ENCODE data around the gene KASH5. TPM values are rescaled to one million over a fixed set of nuclear protein-coding genes. Genes with fewer than 3 reads are reported as not detected.
A peak's percentile ranks its signal among the peaks of the same experiment; 100 is the strongest.

Gene KASH5
- total and polyA plus RNA-seq, 2 of the 4 experiments (the other 2 are of a cell fraction): not detected

- H2BK5ac ChIP-seq (ENCODE audit: low read depth, low read length, poor library complexity, severe bottlenecking): no peak overlapping the region
- H3K56ac ChIP-seq (ENCODE audit: extremely low read depth, insufficient read depth, low read length): no peak overlapping the region
- peak; percentile 15; the same call in 1 of the 2 replicates for ATAC-seq (ENCODE audit: low read depth)
- H3K9ac ChIP-seq (ENCODE audit: low read depth, low read length): no peak overlapping the region
- ChIA-PET POLR2A (ENCODE audit: unreplicated experiment) (interaction anchor here (0.6 kb wide), 1 partner anchor 453 kb away, joined by 3 read pairs; no protein-coding TSS in a partner anchor), CTCF (no interaction called here)
- H4K8ac ChIP-seq (ENCODE audit: low read depth in 2 of 2, low read length in 2 of 2): no peak overlapping the region
- no peak overlapping the region for H4K5ac ChIP-seq (ENCODE audit: low read depth, low read length)
- intact Hi-C loops (cut with micrococcal nuclease): no loop called here
- dilution Hi-C loops (cut with HindIII; ENCODE audit: low sequenced_read_pairs, unreplicated experiment): no loop called here
- no peak overlapping the region for H3K4ac ChIP-seq (ENCODE audit: low read depth, low read length)
- no peaks in the 10 kb centered on the region for H3K9me3 ChIP-seq (ENCODE audit: control insufficient read depth, insufficient read depth, low read length)
- no peak overlapping the region for H2AFZ ChIP-seq (replicated peaks; ENCODE audit: low read length, poor library complexity)
- no peaks in the 10 kb centered on the region for H3K27me3 ChIP-seq (ENCODE audit: control insufficient read depth, insufficient read depth, low read length)
- no peak for DNase-seq
- no peaks in the 10 kb centered on the region; the same call in none of the 2 replicates for H4K20me1 ChIP-seq (ENCODE audit: insufficient read depth, low read length)
- H2AK5ac ChIP-seq (ENCODE audit: low read depth, low read length): 0 out of 2 replicates have a peak overlapping the region, but pooled peaks have one; percentile 21
- H3K14ac ChIP-seq (replicated peaks; ENCODE audit: low read depth, low read length): no peak overlapping the region
- H3K18ac ChIP-seq (ENCODE audit: low read depth, low read length): no peak overlapping the region
- no peak overlapping the region for H3K4me2 ChIP-seq (ENCODE audit: low read depth, low read length)
- no peaks in the 10 kb centered on the region for H3K4me1 ChIP-seq (ENCODE audit: control insufficient read depth, insufficient read depth, low read length)
- no peak overlapping the region for H2AK9ac ChIP-seq (replicated peaks; ENCODE audit: low read depth, low read length, poor library complexity)
- H3K79me1 ChIP-seq (ENCODE audit: low read depth in 1 of 2, low read length in 2 of 2): peaks cover 0 to 9% of the 10 kb centered on the region in 2 experiments; a peak in 2 of 4 replicates
- TF ChIP-seq NFE2L2 (IDR thresholded peaks at IDR 0.05; ENCODE audit: low read depth, low read length): no peak
- TF ChIP-seq RAD21 (IDR thresholded peaks at IDR 0.05; ENCODE audit: low read length): no peak
- no peak; the same call in 1 of the 2 replicates for TF ChIP-seq MXI1 (IDR thresholded peaks at IDR 0.05; ENCODE audit: borderline replicate concordance, low read depth, low read length)
- peak; percentile 57 for TF ChIP-seq BHLHE40 (IDR thresholded peaks at IDR 0.05; ENCODE audit: low read depth, low read length)
- TF ChIP-seq RFX5 (IDR thresholded peaks at IDR 0.05; ENCODE audit: low read depth, low read length): no peak
- TF ChIP-seq CEBPB (IDR thresholded peaks at IDR 0.05; ENCODE audit: low read depth, low read length): no peak
- TF ChIP-seq FOS (IDR thresholded peaks at IDR 0.05; ENCODE audit: low read depth, low read length): no peak
- peak; percentile 60 for TF ChIP-seq USF2 (IDR thresholded peaks at IDR 0.05; ENCODE audit: low read depth, low read length)
- no peak for TF ChIP-seq MAZ (IDR thresholded peaks at IDR 0.05; ENCODE audit: borderline replicate concordance, low read depth, low read length)
- TF ChIP-seq CTCF (conservative IDR thresholded peaks at IDR 0.05; ENCODE audit: low read depth, low read length): no peak
- no peak overlapping the region for H2BK120ac ChIP-seq (ENCODE audit: low read depth, low read length)
- H3K4me3 ChIP-seq (ENCODE audit: insufficient read depth, low read depth, low read length): no peak overlapping the region
- H3K27ac ChIP-seq (ENCODE audit: insufficient read depth, low read length): no peak overlapping the region
- no peak overlapping the region for H3K23ac ChIP-seq (ENCODE audit: low read depth, low read length)
- no peak overlapping the region for H2BK20ac ChIP-seq (ENCODE audit: low read depth, low read length)
- no TSS peak for BruUV-seq (replicated peaks)
- in situ Hi-C loops (cut with MboI; ENCODE audit: low sequenced_read_pairs): no loop called here
- H3K9me1 ChIP-seq (ENCODE audit: insufficient read depth, low read length): 0 out of 2 replicates have a peak, but pooled peaks cover 5% of the 10 kb centered on the region
- no peak overlapping the region for H4K91ac ChIP-seq (ENCODE audit: insufficient read depth, low read depth, low read length)
- 38% methylated on average over 24 of the region's 36 CpGs; no CpG with 5 or more reads in 1 of the 2 experiments for WGBS, 2 experiments (ENCODE audit: extremely low coverage in 2 of 2, insufficient read length in 1 of 2)
- H2BK15ac ChIP-seq (ENCODE audit: low read depth, low read length): no peak overlapping the region
- peaks cover 45% of the 10 kb centered on the region for H3K36me3 ChIP-seq (ENCODE audit: control insufficient read depth, insufficient read depth, low read length)
These were observed 47.8 kb upstream of the KASH5 start for GRCh38 chr19:49340069-49340864.

Data from IMR-90 (cell line).